IPS DF 6.9 (cell line): ENCODE data around the gene FANK1.
"Not testable (repeated sequence)": the region's sequence is repeated elsewhere in the genome, so short reads cannot be mapped to it uniquely, and the experiment has no call there.

Source experiments
- DNase-seq: peaks from one replicate; pipeline ENCODE4 v3.0.0-alpha.2; 2013; ENCODE audit warnings: low read depth, low spot score
- H3K27ac ChIP-seq: one replicate; pipeline ENCODE4 v1.5.1; 2013; ENCODE audit warnings: low read length, control low read depth
- H3K27me3 ChIP-seq: 2 replicates; pipeline ENCODE4 v1.6.1; 2013; ENCODE audit warnings: mild to moderate bottlenecking, low read length; ENCODE audit not compliant: control insufficient read depth, insufficient read depth
- H3K36me3 ChIP-seq: 2 replicates; pipeline ENCODE4 v1.6.1; 2013; ENCODE audit warnings: low read length; ENCODE audit not compliant: control insufficient read depth, insufficient read depth
- H3K4me1 ChIP-seq: 2 replicates; pipeline ENCODE4 v1.6.1; 2013; ENCODE audit warnings: low read length; ENCODE audit not compliant: control insufficient read depth, insufficient read depth
- H3K4me3 ChIP-seq: 2 replicates; pipeline ENCODE4 v1.5.1; 2013; ENCODE audit warnings: mild to moderate bottlenecking, low read length
- H3K9me3 ChIP-seq: 2 replicates; pipeline ENCODE4 v1.6.1; 2013; ENCODE audit warnings: low read length, inconsistent platforms; ENCODE audit not compliant: control insufficient read depth, insufficient read depth
- WGBS: extraction: QIAGEN DNeasy Blood & Tissue Kit; methylation state at CpG from one replicate; pipeline ENCODE4 v1.1.7; 2013; ENCODE audit warnings: mixed read lengths, missing lambda C conversion rate; ENCODE audit not compliant: insufficient read length, insufficient coverage; 5-methylcytosine and 5-hydroxymethylcytosine counted together

FANK1 gene

DNA sequence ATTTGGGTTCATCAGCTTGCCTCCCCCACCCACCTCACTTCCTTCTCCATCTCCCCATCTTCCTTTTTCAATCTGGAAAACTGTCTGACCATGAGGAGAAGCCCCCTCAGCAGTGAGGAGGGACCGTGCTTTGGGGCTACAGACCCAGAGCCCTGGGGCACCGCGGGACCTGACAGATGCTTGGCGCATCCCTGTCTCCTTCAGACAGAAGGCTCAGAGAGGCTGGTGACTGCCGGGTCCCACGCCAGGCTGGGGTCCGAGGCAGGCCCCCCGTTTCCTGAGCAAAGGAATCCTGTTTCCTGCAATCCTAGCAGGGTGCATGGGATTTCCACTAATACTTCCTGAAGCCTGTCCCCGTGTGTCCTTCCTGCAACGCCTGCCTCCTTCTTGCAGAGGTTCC, 147.0 kb downstream of the FANK1 start:
- no peak for DNase-seq
- no peaks in the 10 kb centered on the region for H3K36me3 ChIP-seq
- no CpG with 5 or more reads among the region's 10 CpGs for WGBS
- H3K27me3 ChIP-seq = no peaks in the 10 kb centered on the region
- H3K9me3 ChIP-seq = no peaks in the 10 kb centered on the region
- H3K27ac ChIP-seq = no peak overlapping the region
- no peak overlapping the region for H3K4me3 ChIP-seq
- no peaks in the 10 kb centered on the region for H3K4me1 ChIP-seq

- DNase-seq = no peak
- Histone ChIP-seq H3K36me3 (no peaks in the 10 kb centered on the region), H3K4me3 (no peak overlapping the region), H3K4me1 (no peaks in the 10 kb centered on the region), H3K27ac (no peak overlapping the region), H3K27me3 (no peaks in the 10 kb centered on the region), H3K9me3 (no peaks in the 10 kb centered on the region)
- WGBS = no CpG with 5 or more reads among the region's 3 CpGs
These were observed 149.5 kb downstream of the FANK1 start for GRCh38 chr10:126045861-126046260.

GRCh38 chr10:126046831-126047230, 150.5 kb downstream of the FANK1 start:
- no peaks in the 10 kb centered on the region for H3K27me3 ChIP-seq
- no peaks in the 10 kb centered on the region for H3K9me3 ChIP-seq
- H3K27ac ChIP-seq = no peak overlapping the region
- no peaks in the 10 kb centered on the region for H3K36me3 ChIP-seq
- DNase-seq = no peak
- WGBS = no CpG with 5 or more reads among the region's 5 CpGs
- no peak overlapping the region for H3K4me3 ChIP-seq
- no peaks in the 10 kb centered on the region for H3K4me1 ChIP-seq

DNA sequence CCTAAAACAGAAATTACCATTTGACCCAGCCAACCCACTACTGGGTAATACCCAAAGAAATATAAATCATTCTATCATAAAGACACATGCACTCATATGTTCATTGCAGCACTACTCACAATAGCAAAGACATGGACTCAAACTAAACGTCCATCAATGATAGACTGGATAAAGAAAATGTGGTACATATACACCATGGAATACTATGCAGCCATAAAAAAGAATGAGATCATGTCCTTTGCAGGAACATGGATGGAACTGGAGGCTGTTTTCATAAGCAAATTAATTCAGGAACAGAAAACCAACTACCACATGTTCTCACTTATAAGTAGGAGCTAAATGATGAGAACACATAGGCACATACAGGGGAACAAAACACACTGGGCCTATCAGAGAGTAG, 151.4 kb downstream of the FANK1 start:
- DNase-seq = not testable (repeated sequence)
- WGBS = no CpG with 5 or more reads among the region's 1 CpG

DNA sequence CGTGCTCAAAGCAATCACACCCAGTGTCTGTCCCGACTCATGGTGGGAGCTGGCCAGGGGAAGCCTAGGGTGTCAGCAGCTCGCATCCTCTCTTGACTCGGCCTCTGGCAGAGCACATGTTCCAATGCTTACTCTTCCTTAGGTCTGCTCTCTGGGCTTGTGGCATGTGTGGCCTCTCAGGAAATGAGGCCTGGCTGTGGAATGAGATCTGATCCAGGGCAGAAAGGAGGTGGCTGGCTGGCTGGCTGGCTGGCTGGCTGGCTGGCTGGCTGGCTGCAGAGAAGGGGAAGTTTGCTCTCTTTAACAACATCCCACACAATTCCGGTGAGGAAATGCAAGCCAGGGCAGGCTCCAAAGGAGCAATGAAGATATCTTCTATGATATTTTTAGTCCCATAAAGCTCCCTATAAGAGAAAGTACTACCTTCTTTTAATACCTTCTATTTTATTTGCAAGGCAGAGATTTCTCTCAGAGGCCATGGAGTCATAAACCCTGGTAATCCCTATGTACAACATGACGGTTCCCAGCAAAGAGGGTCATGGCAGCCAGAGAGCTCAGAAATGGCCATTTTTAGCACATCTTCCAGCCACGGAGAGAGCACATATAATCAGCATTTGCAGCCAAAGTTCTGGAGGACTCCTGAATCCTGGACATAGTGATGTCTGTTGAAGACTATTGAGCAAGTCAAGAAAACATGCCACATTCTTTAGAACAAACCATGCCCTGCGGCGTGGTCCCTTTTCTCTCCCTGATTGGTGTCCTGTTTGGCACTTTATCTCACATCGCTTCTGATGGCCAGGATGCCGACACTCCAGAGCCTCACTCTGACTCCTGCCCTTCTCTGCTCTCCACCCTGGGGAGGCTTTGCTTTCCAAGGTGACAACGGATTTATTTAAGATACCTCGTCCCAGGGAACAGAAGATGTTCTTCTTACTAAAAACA, 153.7 kb downstream of the FANK1 start:
- Histone ChIP-seq H3K27me3 (no peaks in the 10 kb centered on the region), H3K4me1 (no peaks in the 10 kb centered on the region), H3K4me3 (no peak overlapping the region), H3K9me3 (no peaks in the 10 kb centered on the region), H3K27ac (no peak overlapping the region), H3K36me3 (no peaks in the 10 kb centered on the region)
- no peak for DNase-seq
- no CpG with 5 or more reads among the region's 13 CpGs for WGBS

More for the DNA sequence above, 151.4 kb downstream of the FANK1 start:
- not testable (repeated sequence) for H3K9me3 ChIP-seq, H3K4me1 ChIP-seq, H3K36me3 ChIP-seq, H3K4me3 ChIP-seq, H3K27ac ChIP-seq, H3K27me3 ChIP-seq

DNA sequence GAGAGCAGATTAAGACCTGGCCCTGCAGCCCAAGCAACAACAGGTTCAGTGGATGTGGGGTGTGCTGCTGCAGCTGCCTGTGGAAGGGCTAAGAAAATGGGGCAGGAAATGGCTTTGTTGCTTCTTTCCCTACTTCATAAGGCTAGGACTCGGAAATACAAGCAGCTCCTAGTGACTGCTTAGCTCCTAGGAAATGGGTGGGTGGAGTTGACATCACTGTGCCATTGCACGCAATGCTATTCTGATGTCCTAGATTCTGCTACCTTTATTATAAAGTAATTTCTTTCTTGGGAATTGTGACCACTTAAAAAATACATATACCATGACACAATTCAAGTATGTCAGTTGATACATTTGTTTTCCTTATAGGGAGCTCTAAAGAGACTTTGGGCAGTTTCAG, 155.8 kb downstream of the FANK1 start:
- Histone ChIP-seq H3K4me3 (no peak overlapping the region), H3K36me3 (no peaks in the 10 kb centered on the region), H3K4me1 (no peaks in the 10 kb centered on the region), H3K27me3 (no peaks in the 10 kb centered on the region), H3K27ac (no peak overlapping the region), H3K9me3 (no peaks in the 10 kb centered on the region)
- WGBS = no CpG with 5 or more reads among the region's 2 CpGs
- no peak for DNase-seq

- DNase-seq = no peak
- Histone ChIP-seq H3K4me1 (no peaks in the 10 kb centered on the region), H3K27me3 (no peaks in the 10 kb centered on the region), H3K4me3 (no peak overlapping the region), H3K27ac (no peak overlapping the region), H3K36me3 (no peaks in the 10 kb centered on the region), H3K9me3 (no peaks in the 10 kb centered on the region)
- no CpG with 5 or more reads among the region's 6 CpGs for WGBS
These were observed 157.8 kb downstream of the FANK1 start for GRCh38 chr10:126054191-126054590.

GRCh38 chr10:126057494-126057893, 161.1 kb downstream of the FANK1 start:
- Histone ChIP-seq H3K36me3 (no peaks in the 10 kb centered on the region), H3K4me3 (no peak overlapping the region), H3K4me1 (no peaks in the 10 kb centered on the region), H3K9me3 (no peaks in the 10 kb centered on the region), H3K27me3 (no peaks in the 10 kb centered on the region), H3K27ac (no peak overlapping the region)
- DNase-seq = no peak
- no CpG with 5 or more reads among the region's 8 CpGs for WGBS

DNA sequence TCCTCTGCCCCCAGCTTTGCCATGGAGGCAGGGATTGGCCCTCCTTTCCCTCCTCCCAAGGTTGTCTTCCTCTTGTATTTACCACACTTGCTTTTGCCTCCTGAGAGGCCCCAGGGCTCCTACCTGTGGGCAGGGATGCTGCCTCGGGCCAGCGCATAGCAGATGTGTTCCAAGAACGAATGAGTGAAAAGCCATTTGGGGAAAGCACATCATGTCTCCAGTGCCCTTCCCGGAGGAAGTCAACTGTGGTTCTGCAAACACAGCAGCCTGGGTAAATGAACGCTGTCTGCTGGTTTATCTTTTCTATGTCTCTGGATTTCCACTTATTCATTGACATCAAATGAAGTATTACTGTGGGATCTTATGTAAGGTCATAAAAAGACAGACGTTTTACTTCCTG, 161.7 kb downstream of the FANK1 start:
- no peak overlapping the region for H3K4me3 ChIP-seq
- no CpG with 5 or more reads among the region's 6 CpGs for WGBS
- H3K9me3 ChIP-seq = no peaks in the 10 kb centered on the region
- H3K27me3 ChIP-seq = no peaks in the 10 kb centered on the region
- no peak for DNase-seq
- H3K36me3 ChIP-seq = no peaks in the 10 kb centered on the region
- H3K27ac ChIP-seq = no peak overlapping the region
- H3K4me1 ChIP-seq = no peaks in the 10 kb centered on the region

GRCh38 chr10:126058507-126058906, 162.1 kb downstream of the FANK1 start:
- H3K4me1 ChIP-seq = no peaks in the 10 kb centered on the region
- H3K27me3 ChIP-seq = no peaks in the 10 kb centered on the region
- H3K4me3 ChIP-seq = no peak overlapping the region
- no peak for DNase-seq
- no peak overlapping the region for H3K27ac ChIP-seq
- no peaks in the 10 kb centered on the region for H3K36me3 ChIP-seq
- H3K9me3 ChIP-seq = no peaks in the 10 kb centered on the region
- WGBS = no CpG with 5 or more reads among the region's 9 CpGs
